Measurements from ENCODE around the gene COX8C. TPM values are rescaled to one million over a fixed set of nuclear protein-coding genes. Genes with fewer than 3 reads are reported as not detected.

The COX8C gene
- total RNA-seq, 1 experiment from 2014 or later: not detected

GRCh38 chr14:93329965-93330608 is 16.9 kb upstream of the COX8C start:
- H3K9me3 ChIP-seq (ENCODE audit: insufficient read depth, low read depth): no peaks in the 10 kb centered on the region
- H3K4me2 ChIP-seq: peak overlapping the region; percentile 82
- ChIA-PET POLR2A (ENCODE audit: unreplicated experiment) (interaction anchor here (0.7 kb wide), 1 partner anchor 71 kb away, joined by 4 read pairs; no protein-coding TSS in a partner anchor), CTCF (no interaction called here)
- H2AFZ ChIP-seq: no peak overlapping the region
- H3F3A ChIP-seq (ENCODE audit: insufficient read depth, low read depth): peaks cover 30% of the 10 kb centered on the region
- H3K36me3 ChIP-seq (ENCODE audit: low read depth): no peaks in the 10 kb centered on the region
- H3K27ac ChIP-seq: peak overlapping the region; percentile 82
- H3K9me2 ChIP-seq (ENCODE audit: insufficient read depth): no peaks in the 10 kb centered on the region
- TF ChIP-seq EZH2 (IDR thresholded peaks at IDR 0.05; ENCODE audit: low read depth): no peak
- TF ChIP-seq CTCF (conservative IDR thresholded peaks at IDR 0.05): no peak
- BruUV-seq (replicated peaks): no TSS peak
- H3K27me3 ChIP-seq (ENCODE audit: insufficient read depth, low read depth): no peaks in the 10 kb centered on the region
- peaks cover 17% of the 10 kb centered on the region; the same call in 1 of the 2 replicates for H4K20me1 ChIP-seq (ENCODE audit: insufficient read depth)
- peaks cover 37% of the 10 kb centered on the region for H3K4me1 ChIP-seq (replicated peaks; ENCODE audit: insufficient read depth)
- intact Hi-C loops (cut with micrococcal nuclease; ENCODE audit: unreplicated experiment): loop anchor here (2.0 kb wide), 1 partner anchor 13 kb away; no protein-coding TSS in a partner anchor
- peaks cover 85% of the 10 kb centered on the region for H3K79me2 ChIP-seq (ENCODE audit: low read depth)
- H3K4me3 ChIP-seq: peak overlapping the region; percentile 71
- DNase-seq: no peak

GRCh38 chr14:93330609-93331000 is 16.4 kb upstream of the COX8C start:
- peak in 1 of 2 experiments; percentile 86 for DNase-seq
- Histone ChIP-seq H3K27me3 (ENCODE audit: insufficient read depth, low read depth) (no peaks in the 10 kb centered on the region), H3K4me3 (peak overlapping the region; percentile 71), H3K4me1 (replicated peaks; ENCODE audit: insufficient read depth) (peaks cover 37% of the 10 kb centered on the region), H3K4me2 (peak overlapping the region; percentile 82), H2AFZ (no peak overlapping the region), H3F3A (ENCODE audit: insufficient read depth, low read depth) (peaks cover 30% of the 10 kb centered on the region), H3K9me2 (ENCODE audit: insufficient read depth) (no peaks in the 10 kb centered on the region), H3K79me2 (ENCODE audit: low read depth) (peaks cover 80% of the 10 kb centered on the region), H4K20me1 (ENCODE audit: insufficient read depth) (peaks cover 17% of the 10 kb centered on the region; the same call in 1 of the 2 replicates), H3K36me3 (ENCODE audit: low read depth) (no peaks in the 10 kb centered on the region), H3K9me3 (ENCODE audit: insufficient read depth, low read depth) (no peaks in the 10 kb centered on the region), H3K27ac (peak overlapping the region; percentile 82)
- intact Hi-C loops (cut with micrococcal nuclease; ENCODE audit: unreplicated experiment): loop anchor here (2.0 kb wide), 1 partner anchor 14 kb away; no protein-coding TSS in a partner anchor
- BruUV-seq (replicated peaks): no TSS peak
- ChIA-PET CTCF (no interaction called here), POLR2A (ENCODE audit: unreplicated experiment) (no interaction called here)
- TF ChIP-seq EZH2 (IDR thresholded peaks at IDR 0.05; ENCODE audit: low read depth): no peak
- TF ChIP-seq CTCF (conservative IDR thresholded peaks at IDR 0.05): no peak

GRCh38 chr14:93331002-93331727 is 15.8 kb upstream of the COX8C start:
- H3K9me3 ChIP-seq (ENCODE audit: insufficient read depth, low read depth): no peaks in the 10 kb centered on the region
- H3K4me2 ChIP-seq: peak overlapping the region; percentile 82
- H3K36me3 ChIP-seq (ENCODE audit: low read depth): no peaks in the 10 kb centered on the region
- no peaks in the 10 kb centered on the region for H3K9me2 ChIP-seq (ENCODE audit: insufficient read depth)
- H3K27ac ChIP-seq: peak overlapping the region; percentile 82
- TF ChIP-seq EZH2 (IDR thresholded peaks at IDR 0.05; ENCODE audit: low read depth) (no peak), CTCF (conservative IDR thresholded peaks at IDR 0.05) (no peak)
- H4K20me1 ChIP-seq (ENCODE audit: insufficient read depth): peaks cover 17% of the 10 kb centered on the region; the same call in 1 of the 2 replicates
- peaks cover 37% of the 10 kb centered on the region for H3K4me1 ChIP-seq (replicated peaks; ENCODE audit: insufficient read depth)
- H3K27me3 ChIP-seq (ENCODE audit: insufficient read depth, low read depth): no peaks in the 10 kb centered on the region
- BruUV-seq (replicated peaks): TSS peak; percentile 37
- intact Hi-C loops (cut with micrococcal nuclease; ENCODE audit: unreplicated experiment): loop anchor here (1.0 to 2.0 kb wide), 2 partner anchors 14 to 72 kb away; no protein-coding TSS in a partner anchor
- CTCF ChIA-PET: no interaction called here
- H3F3A ChIP-seq (ENCODE audit: insufficient read depth, low read depth): peaks cover 30% of the 10 kb centered on the region
- peaks cover 74% of the 10 kb centered on the region for H3K79me2 ChIP-seq (ENCODE audit: low read depth)
- POLR2A ChIA-PET (ENCODE audit: unreplicated experiment): interaction anchor here (0.6 kb wide), 4 partner anchors 12 to 72 kb away, joined by 3 to 7 read pairs (median 4); no protein-coding TSS in a partner anchor
- H3K4me3 ChIP-seq: peak overlapping the region; percentile 71
- H2AFZ ChIP-seq: no peak overlapping the region
- no peak for DNase-seq
